ENCODE measurements around the gene FOXJ3.

Gene FOXJ3

GRCh38 chr1:42333662-42334239 is 1.3 kb downstream of the FOXJ3 start:
- DNase-seq = no peak

GRCh38 chr1:42332877-42333276 is 2.2 kb downstream of the FOXJ3 start:
- no peak for DNase-seq

GRCh38 chr1:42330215-42330614 is 4.8 kb downstream of the FOXJ3 start:
- no peak for DNase-seq

- DNase-seq = no peak
These were observed 6.0 kb downstream of the FOXJ3 start for GRCh38 chr1:42328916-42329496.

GRCh38 chr1:42328047-42328625 is 6.9 kb downstream of the FOXJ3 start:
- no peak for DNase-seq

- no peak for DNase-seq
These were observed 10.0 kb downstream of the FOXJ3 start for GRCh38 chr1:42325014-42325402.

- no peak for DNase-seq
These were observed 10.5 kb downstream of the FOXJ3 start for GRCh38 chr1:42324398-42325013.

GRCh38 chr1:42323551-42323950 is 11.5 kb downstream of the FOXJ3 start:
- no peak for DNase-seq

- no peak for DNase-seq
These were observed 12.5 kb downstream of the FOXJ3 start for GRCh38 chr1:42322577-42322976.

GRCh38 chr1:42321731-42322130 is 13.3 kb downstream of the FOXJ3 start:
- no peak for DNase-seq

GRCh38 chr1:42320708-42321107 is 14.3 kb downstream of the FOXJ3 start:
- DNase-seq = no peak

- DNase-seq = no peak
These were observed 15.1 kb downstream of the FOXJ3 start for GRCh38 chr1:42319871-42320484.

- no peak for DNase-seq
These were observed 15.7 kb downstream of the FOXJ3 start for GRCh38 chr1:42319128-42319851.

- DNase-seq = no peak
These were observed 16.4 kb downstream of the FOXJ3 start for GRCh38 chr1:42318601-42319000.

- DNase-seq = no peak
These were observed 17.7 kb downstream of the FOXJ3 start for GRCh38 chr1:42317308-42317707.

GRCh38 chr1:42316292-42316691 is 18.7 kb downstream of the FOXJ3 start:
- DNase-seq = no peak

GRCh38 chr1:42315500-42315899 is 19.5 kb downstream of the FOXJ3 start:
- no peak for DNase-seq

GRCh38 chr1:42313970-42314369 is 21.1 kb downstream of the FOXJ3 start:
- no peak for DNase-seq

- no peak for DNase-seq
These were observed 22.3 kb downstream of the FOXJ3 start for GRCh38 chr1:42312576-42313212.

- no peak for DNase-seq
These were observed 23.1 kb downstream of the FOXJ3 start for GRCh38 chr1:42311897-42312296.

- DNase-seq = no peak
These were observed 23.9 kb downstream of the FOXJ3 start for GRCh38 chr1:42311138-42311537.

- no peak for DNase-seq
These were observed 28.1 kb downstream of the FOXJ3 start for GRCh38 chr1:42306977-42307376.

GRCh38 chr1:42305639-42306038 is 29.4 kb downstream of the FOXJ3 start:
- no peak for DNase-seq

All from NCI-H2171 (cell line).